Measurements from ENCODE around the gene DHX35.

The DHX35 gene

GRCh38 chr20:38961530-38962043, 557 bp upstream of the DHX35 start:
- TF ChIP-seq CTCF (IDR thresholded peaks at IDR 0.05; ENCODE audit: low read depth, low read length, missing control alignments) = no peak
- H3K4me3 ChIP-seq (replicated peaks; ENCODE audit: low read depth, low read length) = peak overlapping the region; percentile 77
- DNase-seq (ENCODE audit: extremely low read depth, low read depth) = no peak

GRCh38 chr20:38962928-38963401, 821 bp downstream of the DHX35 start:
- peak overlapping the region; percentile 77 for H3K4me3 ChIP-seq (replicated peaks; ENCODE audit: low read depth, low read length)
- TF ChIP-seq CTCF (IDR thresholded peaks at IDR 0.05; ENCODE audit: low read depth, low read length, missing control alignments) = no peak
- no peak for DNase-seq (ENCODE audit: extremely low read depth, low read depth)

GRCh38 chr20:38963745-38964144, 1.6 kb downstream of the DHX35 start:
- no peak overlapping the region for H3K4me3 ChIP-seq (replicated peaks; ENCODE audit: low read depth, low read length)

GRCh38 chr20:38965264-38965663, 3.1 kb downstream of the DHX35 start:
- H3K4me3 ChIP-seq (replicated peaks; ENCODE audit: low read depth, low read length) = no peak overlapping the region
- no peak for DNase-seq (ENCODE audit: extremely low read depth, low read depth)
- no peak for TF ChIP-seq CTCF (IDR thresholded peaks at IDR 0.05; ENCODE audit: low read depth, low read length, missing control alignments)

More at GRCh38 chr20:38963745-38964144, 1.6 kb downstream of the DHX35 start:
- TF ChIP-seq CTCF (IDR thresholded peaks at IDR 0.05; ENCODE audit: low read depth, low read length, missing control alignments) = no peak
- DNase-seq (ENCODE audit: extremely low read depth, low read depth) = no peak

- no peak for TF ChIP-seq CTCF (IDR thresholded peaks at IDR 0.05; ENCODE audit: low read depth, low read length, missing control alignments)
- DNase-seq (ENCODE audit: extremely low read depth, low read depth) = no peak
- no peak overlapping the region for H3K4me3 ChIP-seq (replicated peaks; ENCODE audit: low read depth, low read length)
These were observed 5.9 kb downstream of the DHX35 start for GRCh38 chr20:38968090-38968489.

- no peak for TF ChIP-seq CTCF (IDR thresholded peaks at IDR 0.05; ENCODE audit: low read depth, low read length, missing control alignments)
- DNase-seq (ENCODE audit: extremely low read depth, low read depth) = no peak
- H3K4me3 ChIP-seq (replicated peaks; ENCODE audit: low read depth, low read length) = no peak overlapping the region
These were observed 7.6 kb downstream of the DHX35 start for GRCh38 chr20:38969708-38970107.

GRCh38 chr20:38970302-38970701, 8.2 kb downstream of the DHX35 start:
- no peak overlapping the region for H3K4me3 ChIP-seq (replicated peaks; ENCODE audit: low read depth, low read length)
- no peak for TF ChIP-seq CTCF (IDR thresholded peaks at IDR 0.05; ENCODE audit: low read depth, low read length, missing control alignments)
- DNase-seq (ENCODE audit: extremely low read depth, low read depth) = no peak
